ENCODE measurements around the gene LDLRAD4.
"Not testable (repeated sequence)": the region's sequence is repeated elsewhere in the genome, so short reads cannot be mapped to it uniquely, and the experiment has no call there.

Gene LDLRAD4

DNA sequence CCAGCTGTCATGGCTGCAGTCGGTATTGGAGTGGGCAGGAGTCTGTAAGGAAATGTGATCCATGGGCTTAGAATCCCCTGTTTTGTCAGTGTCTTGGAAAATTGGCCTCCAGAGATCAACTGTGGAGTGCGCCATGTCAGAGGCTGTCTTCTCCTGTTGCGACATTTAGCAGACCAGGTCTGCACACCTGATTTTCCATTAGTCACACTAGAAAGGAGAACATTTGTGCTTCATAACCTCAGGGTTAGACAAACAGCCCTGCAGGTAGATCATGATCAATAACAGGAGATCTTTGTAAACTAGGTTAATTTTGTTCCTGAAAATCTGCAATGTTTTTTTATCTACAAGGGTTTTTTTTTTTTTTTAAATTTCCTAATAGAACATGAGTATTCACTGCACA, 28.0 kb downstream of the LDLRAD4 start:
- DNase-seq (ENCODE audit: low read depth, low spot score): no peak

DNA sequence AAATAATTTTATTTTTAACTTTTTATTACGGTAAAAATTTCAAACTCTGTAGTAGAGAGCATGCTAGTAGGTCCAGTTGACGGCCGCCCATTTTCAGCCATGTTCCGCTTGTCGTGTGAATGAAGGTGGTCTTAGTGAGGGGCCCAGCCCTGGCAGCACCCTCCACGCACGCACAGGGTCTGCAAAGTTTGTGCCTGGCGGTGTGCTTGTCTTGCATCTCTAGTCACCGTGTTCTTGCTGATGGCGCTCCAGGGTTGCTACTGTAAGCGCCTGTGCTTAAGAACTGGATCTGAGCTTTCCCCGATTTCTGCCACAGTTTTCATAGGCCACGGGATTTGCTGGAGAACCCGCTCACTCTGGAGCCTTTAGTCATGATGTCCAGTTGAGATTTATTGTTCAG, 28.9 kb downstream of the LDLRAD4 start:
- no peak for DNase-seq (ENCODE audit: low read depth, low spot score)

DNA sequence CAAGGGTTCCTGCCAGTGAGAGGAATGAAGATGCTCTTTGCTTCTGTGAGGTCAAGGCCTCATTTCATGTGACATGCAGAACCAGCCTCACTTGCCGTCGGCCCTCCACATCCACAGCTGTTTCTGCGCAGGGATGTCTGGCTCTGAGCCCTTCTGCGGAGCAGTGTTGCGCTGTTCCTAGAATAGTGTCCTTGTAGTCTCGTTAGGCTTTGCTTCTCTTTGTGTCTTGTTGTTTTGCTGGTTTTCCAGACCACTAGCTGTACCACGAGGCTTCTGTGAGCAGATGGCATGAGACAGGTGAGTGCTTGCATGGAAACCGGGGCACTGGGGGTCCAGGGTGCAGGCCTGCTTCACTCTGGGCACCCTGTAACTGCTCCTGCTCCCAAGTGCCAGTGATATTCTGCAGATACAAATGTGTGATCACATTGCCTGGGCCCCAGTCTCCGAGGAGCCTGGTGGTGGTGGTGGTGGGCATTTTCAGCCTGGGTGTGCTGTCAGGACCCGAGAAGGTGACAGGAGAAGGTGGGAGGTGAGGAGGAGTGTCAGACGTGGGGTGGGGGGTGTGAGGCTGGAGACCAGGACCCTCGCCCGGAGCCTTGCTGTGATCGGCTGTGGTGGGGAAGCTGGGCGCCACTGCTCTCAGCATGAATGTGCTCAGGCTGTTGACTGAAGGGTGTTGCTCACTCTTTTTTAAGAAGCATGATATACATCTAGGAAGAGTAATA, 34.3 kb downstream of the LDLRAD4 start:
- DNase-seq (ENCODE audit: low read depth, low spot score): no peak

DNA sequence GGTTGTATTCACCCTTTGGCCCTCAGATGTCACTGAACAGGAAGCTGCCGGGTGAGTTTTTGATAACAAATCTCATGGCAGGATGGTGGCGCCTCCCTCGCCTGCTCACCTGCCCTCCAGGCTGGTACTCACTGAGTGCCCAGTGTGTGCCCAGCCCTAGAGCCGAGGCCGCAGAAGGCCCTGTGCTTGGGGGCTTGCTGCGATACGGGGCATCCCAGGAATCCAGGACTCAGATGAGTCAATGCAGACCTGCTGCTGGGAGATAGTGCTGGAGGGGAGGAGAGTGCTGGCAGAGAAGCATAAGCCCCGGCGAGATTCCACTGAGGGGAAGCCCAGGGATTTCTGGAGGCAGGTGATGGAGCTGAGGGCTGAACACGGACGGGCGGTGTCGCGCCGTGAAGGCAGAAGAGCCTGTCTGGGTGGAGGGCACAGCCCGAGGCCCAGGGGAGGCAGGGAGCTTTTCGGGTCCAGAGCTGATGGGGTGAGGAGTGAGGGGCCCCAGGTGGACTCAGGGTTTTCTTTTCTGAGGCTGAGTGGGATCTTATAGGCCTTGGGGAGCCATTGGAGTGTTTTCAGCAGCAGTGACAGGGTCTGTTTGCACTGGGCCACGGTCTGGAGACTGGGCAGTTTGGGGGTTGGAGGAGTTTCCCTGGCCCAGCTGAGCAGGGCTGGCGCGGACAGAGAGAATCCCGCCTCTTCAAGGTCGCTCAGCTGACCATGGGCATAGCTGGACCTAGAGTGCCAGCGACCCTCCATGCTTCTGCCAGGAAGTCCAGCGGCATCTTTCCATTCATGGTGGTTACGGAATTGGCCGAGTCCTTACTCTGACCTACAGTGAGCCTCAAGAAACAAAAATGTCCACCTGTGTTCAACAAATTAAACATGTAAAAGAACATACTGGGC, 35.5 kb downstream of the LDLRAD4 start:
- DNase-seq (ENCODE audit: low read depth, low spot score): no peak

DNA sequence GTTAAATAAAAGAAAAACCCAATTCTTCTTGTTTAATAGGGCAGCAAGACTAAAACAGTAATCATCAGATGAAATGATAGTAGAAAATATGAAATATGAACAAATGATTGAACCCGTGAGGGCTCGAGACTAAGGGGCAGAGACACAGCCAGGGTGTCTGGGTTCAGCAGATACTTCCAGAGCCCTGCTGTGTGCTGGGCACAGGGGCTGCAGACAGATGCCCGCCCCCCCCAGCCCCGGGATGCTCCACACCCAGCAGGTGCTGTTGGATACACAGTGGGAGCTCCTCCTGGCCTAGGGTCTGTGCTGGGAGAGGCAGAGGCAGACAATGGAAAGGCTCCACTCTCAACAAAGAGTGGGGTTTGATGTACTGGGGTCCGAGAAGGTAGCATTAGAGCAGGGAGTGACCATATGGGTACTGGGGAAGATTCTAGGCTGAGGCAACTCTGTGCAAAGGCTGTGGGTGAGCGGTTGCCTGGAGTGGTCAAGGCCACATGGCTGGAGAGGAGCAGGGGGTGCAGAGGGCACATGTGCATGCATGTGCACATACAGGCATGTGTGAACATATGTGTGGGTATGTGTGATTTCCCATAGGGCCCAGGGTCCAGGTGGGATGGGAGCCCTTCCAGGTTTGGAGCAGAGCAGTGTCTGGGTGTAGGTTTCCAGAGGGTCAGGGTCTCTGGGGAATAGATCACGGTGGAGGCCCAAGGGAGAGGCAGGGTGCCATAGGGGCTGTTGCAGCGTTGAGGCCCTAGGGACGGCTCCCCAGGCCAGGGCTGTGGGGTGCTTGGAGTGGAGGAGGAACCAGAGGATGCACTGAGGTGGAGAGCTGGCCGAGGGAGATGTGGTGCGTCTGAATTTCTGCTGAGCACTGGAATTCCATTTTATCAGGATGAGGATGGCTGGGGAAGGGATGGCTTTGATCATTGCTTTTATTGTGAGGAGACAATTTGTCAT, 36.7 kb downstream of the LDLRAD4 start:
- no peak for DNase-seq (ENCODE audit: low read depth, low spot score)

DNA sequence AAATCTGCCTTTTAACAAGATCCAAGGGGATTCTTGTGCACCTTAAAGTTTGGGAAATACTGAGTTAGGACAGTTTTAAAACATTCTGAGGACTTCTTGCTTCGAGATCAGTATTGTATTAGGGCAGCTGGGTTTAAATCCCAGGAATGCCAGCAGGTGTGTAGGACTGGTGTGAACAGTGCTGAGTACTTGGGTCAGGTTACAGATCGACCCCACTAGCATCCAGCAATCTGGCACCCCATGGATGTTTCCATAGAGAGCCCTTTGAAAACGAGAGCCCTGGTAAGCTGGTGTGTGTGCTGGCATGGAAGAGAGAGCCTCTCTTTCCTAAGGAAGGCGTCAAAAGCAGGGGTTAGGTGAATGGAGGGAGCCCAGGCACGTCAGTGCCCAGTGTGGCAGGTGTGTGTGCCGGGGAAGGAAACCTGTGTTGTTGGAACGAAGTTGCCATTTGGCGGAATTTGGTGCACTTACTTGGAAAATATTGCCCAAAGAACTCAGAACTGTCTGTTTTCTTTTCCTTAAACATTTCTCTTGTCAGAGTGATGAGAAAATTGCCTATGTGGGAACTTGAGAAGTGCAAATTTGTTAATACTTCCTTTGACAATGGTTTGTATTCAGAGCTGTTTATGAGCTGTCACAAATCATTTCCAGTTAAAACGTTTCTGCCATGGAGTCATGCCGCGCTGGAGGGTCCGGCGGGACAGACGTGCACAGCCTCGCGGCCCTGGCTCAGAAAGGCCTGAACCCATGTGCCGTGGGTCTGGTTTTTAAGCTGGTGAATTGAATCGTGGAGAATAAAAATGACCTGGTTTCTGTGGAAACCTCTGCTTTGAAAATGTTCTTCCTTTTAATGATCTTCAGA, 38.1 kb downstream of the LDLRAD4 start:
- no peak for DNase-seq (ENCODE audit: low read depth, low spot score)

DNA sequence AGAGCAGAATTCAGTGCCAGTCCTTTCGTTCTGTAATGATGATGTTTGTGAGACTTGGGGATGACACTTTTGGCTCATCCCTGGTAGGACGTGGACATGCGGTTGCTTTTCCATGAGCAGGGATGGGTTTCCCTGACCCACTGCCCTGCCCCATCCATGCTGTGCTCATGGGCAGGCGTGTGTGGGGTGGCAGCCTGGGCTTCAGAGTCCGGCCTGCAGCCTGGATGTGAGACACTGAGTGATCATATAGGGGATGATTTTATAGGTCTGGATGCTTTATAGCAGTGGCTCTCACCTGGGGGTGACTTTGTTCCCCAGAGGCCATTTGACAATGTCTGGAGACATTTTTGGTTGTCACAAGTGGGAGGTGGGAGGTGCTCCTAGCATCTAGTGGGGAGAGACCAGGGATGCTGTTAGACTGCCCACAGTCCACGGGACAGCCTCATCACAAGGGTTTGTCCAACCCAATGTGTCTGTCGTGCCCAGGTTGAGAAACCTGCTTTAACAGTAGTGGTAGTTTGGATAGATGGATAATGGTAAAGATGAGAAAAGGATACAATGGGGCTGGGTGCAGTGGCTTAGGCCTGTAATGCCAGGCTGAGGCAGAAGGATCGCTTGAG, 38.9 kb downstream of the LDLRAD4 start:
- DNase-seq (ENCODE audit: low read depth, low spot score): no peak

DNA sequence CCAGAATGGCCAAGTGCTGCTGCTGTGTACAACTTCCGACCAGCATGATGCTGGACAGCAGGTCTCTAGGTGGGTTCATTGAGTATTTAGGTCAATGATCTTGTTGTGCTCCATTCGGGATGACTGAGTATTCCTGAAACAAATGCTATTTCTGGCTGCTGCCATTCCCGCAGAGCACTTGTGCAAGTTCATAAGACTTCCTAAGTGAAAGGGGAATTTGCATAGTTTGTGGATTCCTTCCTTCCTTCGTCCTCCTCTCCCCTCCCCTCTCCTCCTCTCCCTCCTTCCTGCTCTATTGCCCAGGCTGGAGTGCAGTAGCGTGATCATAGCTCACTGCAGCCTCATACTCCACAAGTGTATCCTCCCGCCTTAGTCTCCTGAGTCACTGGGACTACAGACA, 40.4 kb downstream of the LDLRAD4 start:
- no peak for DNase-seq (ENCODE audit: low read depth, low spot score)

DNA sequence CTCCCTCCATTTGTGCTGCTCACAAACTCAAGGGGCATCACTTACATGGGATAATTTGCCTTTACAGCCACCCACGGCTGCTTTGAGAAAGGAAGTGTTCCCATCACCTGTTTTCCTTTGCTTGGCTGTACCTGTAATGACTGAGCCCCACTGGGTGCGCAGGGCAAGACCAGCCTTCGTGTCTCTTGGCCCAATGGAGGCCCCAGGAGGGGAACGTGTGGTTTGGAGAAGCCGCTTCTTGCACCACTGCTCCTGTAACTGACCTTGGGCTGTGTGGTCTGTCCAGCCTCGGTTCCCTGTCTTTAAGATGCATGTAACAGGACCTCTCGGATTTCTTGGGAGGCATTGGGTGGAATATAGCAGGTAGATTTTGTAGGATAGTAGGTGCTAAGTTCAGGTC, 41.1 kb downstream of the LDLRAD4 start:
- DNase-seq (ENCODE audit: low read depth, low spot score): no peak

DNA sequence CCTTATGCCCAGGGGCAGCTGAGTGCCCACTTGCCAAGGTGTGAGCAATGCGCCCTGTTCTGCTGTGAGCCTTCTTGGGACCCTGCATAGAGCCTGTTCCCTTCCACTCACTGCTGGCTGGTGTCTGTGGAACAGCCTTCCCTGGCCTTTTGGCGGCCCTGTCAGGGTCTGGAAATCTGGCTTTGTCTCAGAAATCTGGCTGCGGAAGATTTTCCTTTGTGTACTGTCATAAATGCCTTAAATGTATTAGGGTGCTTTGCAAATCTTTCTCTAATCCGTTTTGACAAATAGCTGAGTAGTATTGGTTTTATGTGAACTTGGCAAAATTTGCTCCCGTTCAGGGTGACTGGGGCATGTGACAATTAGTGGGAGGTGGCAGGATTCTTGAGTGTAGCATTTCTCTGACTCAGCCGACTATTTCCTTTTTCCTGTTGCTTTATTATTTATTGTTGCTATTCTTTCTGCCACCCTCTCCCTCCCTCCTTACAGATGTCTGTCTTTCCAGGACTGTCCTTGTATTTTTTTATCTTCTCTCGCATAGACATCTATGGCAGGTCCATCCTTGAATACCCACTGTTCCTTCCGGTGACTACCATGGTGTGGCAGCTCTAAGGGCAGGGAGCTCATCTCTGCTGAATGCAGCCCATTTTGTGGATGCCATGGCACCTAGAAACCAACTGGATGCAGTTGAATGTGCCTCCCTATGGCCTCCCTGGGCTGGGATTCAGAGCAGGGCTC, 41.8 kb downstream of the LDLRAD4 start:
- no peak for DNase-seq (ENCODE audit: low read depth, low spot score)

DNA sequence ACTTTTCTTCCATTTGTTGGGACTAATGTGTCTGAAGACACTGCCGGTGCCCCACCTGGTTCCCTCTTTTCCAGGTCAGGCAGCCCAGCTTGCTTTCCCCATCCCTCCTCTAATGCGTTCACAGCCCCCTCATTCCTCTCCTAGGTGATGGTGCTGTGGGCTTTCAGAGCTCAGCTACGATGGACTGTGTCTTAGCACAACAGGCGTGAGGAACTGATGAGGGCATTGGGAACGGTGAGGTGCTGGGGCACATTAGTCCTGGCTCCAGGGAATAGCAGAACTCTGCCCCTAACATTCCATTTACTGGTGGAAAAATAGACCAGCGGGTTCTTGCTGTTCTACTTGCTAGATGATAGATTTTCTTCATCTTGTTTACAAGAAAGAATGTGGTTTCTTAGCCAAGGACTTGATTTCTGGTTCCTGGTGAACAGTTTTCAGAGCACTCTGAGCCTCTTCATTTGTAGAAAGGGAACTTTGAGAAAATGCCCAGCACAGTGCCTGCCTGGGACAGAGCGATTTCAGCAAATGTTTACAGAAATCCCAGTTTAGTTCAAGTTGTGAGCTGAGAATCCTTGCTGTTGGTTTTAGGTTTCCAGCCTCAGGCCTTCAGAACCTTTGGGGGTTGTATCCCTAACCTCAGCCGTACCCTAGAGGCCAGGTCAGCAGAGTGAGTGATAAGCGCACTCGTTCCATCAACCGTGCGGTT, 42.5 kb downstream of the LDLRAD4 start:
- DNase-seq (ENCODE audit: low read depth, low spot score): peak; percentile 29

DNA sequence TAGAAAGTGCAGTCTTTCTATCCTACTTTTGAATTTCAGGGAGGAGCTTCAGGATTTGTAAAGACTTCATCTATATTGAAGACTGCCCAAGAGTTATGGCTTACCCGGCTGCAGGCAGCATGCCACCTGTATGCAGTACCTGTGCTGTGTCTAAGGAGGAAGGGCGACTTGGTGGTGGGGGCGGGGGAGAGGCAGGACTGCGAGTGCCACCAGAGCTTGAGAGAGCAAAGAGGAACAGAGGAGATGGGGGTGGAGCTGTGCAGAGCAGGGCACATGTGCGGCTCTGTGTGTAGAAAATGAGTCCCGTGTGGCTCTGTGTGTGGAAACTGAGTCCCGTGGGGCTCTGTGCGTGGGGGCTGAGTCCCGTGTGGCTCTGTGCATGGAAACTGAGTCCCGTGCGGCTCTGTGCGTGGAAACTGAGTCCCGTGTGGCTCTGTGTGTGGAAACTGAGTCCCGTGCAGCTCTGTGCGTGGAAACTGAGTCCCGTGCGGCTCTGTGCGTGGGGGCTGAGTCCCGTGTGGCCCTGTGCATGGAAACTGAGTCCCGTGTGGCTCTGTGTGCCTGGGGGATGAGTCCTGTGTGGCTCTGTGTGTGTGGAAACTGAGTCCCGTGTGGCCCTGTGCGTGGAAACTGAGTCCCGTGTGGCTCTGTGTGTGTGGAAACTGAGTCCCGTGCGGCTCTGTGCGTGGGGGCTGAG, 43.2 kb downstream of the LDLRAD4 start:
- no peak for DNase-seq (ENCODE audit: low read depth, low spot score)

DNA sequence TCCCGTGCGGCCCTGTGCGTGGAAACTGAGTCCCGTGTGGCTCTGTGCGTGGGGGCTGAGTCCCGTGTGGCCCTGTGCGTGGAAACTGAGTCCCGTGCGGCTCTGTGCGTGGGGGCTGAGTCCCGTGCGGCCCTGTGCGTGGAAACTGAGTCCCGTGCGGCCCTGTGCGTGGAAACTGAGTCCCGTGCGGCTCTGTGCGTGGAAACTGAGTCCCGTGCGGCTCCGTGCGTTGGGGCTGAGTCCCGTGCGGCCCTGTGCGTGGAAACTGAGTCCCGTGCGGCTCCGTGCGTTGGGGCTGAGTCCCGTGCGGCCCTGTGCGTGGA, 43.8 kb downstream of the LDLRAD4 start:
- DNase-seq (ENCODE audit: low read depth, low spot score): not testable (repeated sequence)

DNA sequence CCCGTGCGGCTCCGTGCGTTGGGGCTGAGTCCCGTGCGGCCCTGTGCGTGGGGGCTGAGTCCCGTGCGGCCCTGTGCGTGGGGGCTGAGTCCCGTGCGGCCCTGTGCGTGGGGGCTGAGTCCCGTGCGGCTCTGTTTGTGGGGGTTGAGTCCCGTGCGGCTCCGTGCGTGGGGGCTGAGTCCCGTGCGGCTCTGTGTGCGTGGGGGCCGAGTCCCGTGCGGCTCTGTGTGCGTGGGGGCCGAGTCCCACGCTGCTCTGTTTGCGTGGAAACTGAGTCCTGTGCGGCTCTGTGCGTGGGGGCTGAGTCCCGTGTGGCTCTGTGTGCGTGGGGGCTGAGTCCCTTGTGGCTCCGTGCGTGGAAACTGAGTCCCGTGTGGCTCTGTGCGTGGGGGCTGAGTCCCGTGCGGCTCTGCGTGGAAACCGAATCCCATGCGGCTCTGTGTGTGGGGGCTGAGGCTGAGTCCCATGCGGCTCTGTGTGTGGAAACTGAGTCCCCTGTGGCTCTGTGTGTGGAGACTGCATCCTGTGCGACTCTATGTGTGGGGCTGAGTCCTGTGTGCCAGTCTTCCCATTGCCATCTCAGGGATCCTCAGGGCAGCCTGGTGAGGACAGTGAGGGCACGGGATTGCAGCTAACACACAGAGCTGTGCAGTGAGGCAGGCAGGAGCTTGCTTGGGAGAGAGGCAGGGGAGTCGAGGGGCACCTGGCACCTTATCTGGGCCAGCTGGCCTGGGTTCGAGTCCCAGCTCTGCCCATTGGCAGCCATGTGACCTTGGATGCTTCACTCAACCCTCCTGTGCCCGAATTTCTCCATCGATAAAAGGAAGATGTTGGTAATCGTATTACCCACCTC, 44.5 kb downstream of the LDLRAD4 start:
- no peak for DNase-seq (ENCODE audit: low read depth, low spot score)

DNA sequence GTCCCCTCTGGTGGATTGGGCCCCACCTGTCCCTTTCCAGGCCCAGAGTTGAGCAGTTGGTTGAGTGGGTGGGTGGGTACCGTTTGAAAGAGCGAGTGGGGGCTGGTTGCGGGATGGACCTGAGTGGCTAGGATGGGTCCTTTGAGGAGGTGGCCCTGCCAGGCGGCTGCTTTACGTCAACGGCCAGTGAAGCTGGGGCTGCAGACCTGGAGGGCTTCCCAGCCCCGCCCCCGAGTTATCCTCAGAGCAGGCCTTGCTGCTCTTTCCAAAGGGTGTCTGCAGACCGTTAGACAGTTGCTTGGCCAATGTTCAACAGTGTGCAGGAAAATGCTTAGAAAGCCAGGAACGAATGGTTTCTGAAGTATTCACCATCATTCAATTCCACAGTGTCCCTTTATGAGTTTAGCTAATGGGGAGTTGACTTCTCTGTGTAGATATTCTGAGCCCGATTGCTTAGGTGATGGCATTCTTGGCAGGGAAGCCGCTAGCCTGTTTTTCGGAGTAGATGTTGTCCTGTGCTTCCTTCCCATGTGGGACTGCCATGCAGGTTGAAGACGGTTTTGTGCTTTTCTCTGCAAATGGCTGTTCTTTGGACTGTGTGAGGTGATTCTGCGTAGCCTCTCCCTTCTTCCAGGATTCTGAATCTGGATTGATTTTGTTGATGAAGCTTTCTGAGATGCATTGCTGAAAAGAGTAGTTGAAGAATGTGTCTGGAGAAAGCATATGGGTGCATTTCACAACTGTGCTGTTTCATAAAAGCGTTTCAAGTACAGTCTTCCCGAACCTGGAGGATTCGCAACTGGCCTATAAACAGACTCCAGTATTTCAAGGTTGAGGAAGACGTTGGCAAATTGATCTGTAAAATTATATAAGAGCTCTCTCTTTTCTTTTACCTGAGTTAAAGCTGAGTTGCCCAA, 45.8 kb downstream of the LDLRAD4 start:
- DNase-seq (ENCODE audit: low read depth, low spot score): peak; percentile 50

All from astrocyte of the hippocampus (primary cell).